Endothelial cell of umbilical vein (primary cell): ENCODE measurements around the gene KHDRBS1. TPM values are rescaled to one million over a fixed set of nuclear protein-coding genes. Genes with fewer than 3 reads are reported as not detected.

Experiments used
- BruUV-seq: library from RNA; stranded (reverse); fragments of 400-500 nt; replicated peaks from 2 replicates; lab custom pipeline; 2021; lab: Mats Ljungman, UMichigan
- CTCF ChIA-PET: fragments of 300-600, 350-600 bp; sonication (Branson Sonifier 250); formaldehyde crosslinking; loops from one replicate; lab custom pipeline; 2021; ENCODE audit warnings: antibody characterized with exemption, inconsistent platforms; lab: Charles Lee
- POLR2A ChIA-PET: fragments of 300-600, 350-600 bp; sonication (Branson Sonifier 250); formaldehyde crosslinking; loops from one replicate; lab custom pipeline; 2021; ENCODE audit warnings: antibody characterized with exemption, inconsistent platforms; lab: Charles Lee
- DNase-seq: peaks from one replicate; pipeline ENCODE4 v3.0.0-alpha.2; 2011; ENCODE audit warnings: low read depth, low spot score
- FAIRE-seq: peaks from 2 replicates; lab custom pipeline; 2011; peaks lifted over from hg19 to GRCh38; lab: Jason Lieb, UNC
- H2AFZ ChIP-seq: 2 replicates; pipeline ENCODE4 v1.6.0; 2012; ENCODE audit warnings: low read depth, low read length, control low read depth, inconsistent platforms
- H3K27ac ChIP-seq: 2 replicates; pipeline ENCODE4 v1.5.1; 2011; ENCODE audit warnings: low read depth, mild to moderate bottlenecking, control low read depth, low read length, moderate library complexity; ENCODE audit not compliant: insufficient read depth
- H3K27me3 ChIP-seq, 2 experiments: 2 replicates each; pipeline versions ENCODE4 v1.6.0 to v1.6.1; 2011; ENCODE audit warnings: low read length in 2 of 2, mixed read lengths in 1 of 2; ENCODE audit not compliant: control insufficient read depth in 2 of 2, insufficient read depth in 2 of 2
- H3K36me3 ChIP-seq, 2 experiments: 2 replicates in 1 of 2; 3 replicates in 1 of 2; pipeline ENCODE4 v1.5.1; 2011; ENCODE audit warnings: low read length in 2 of 2, mild to moderate bottlenecking in 1 of 2, moderate library complexity in 1 of 2; ENCODE audit not compliant: control insufficient read depth in 2 of 2, insufficient read depth in 2 of 2; ENCODE audit errors: extremely low read depth in 1 of 2
- H3K4me1 ChIP-seq: 3 replicates; pipeline ENCODE4 v1.5.1; 2011; ENCODE audit warnings: mild to moderate bottlenecking, low read length; ENCODE audit not compliant: control insufficient read depth, insufficient read depth; ENCODE audit errors: extremely low read depth
- H3K4me2 ChIP-seq: 2 replicates; pipeline ENCODE4 v1.6.1; 2011; ENCODE audit warnings: low read length, control low read depth, mixed read lengths; ENCODE audit not compliant: insufficient read depth
- H3K4me3 ChIP-seq, 3 experiments: fragments of 200-600 bp in 1 of 3; sonication (generic), shearing (Covaris generic) in 1 of 3; replicated peaks in 1 of 3; 2 replicates each; pipeline ENCODE4 v1.5.1; 2011 to 2016; ENCODE audit warnings: control low read depth in 3 of 3, low read length in 3 of 3, mild to moderate bottlenecking in 2 of 3, inconsistent platforms in 1 of 3, low read depth in 1 of 3, moderate library complexity in 1 of 3; ENCODE audit not compliant: insufficient read depth in 1 of 3
- H3K79me2 ChIP-seq: 2 replicates; pipeline ENCODE4 v1.6.0; 2012; ENCODE audit warnings: low read length, inconsistent platforms; ENCODE audit not compliant: control insufficient read depth, insufficient read depth
- H3K9ac ChIP-seq: replicated peaks from 2 replicates; pipeline ENCODE3; 2011; ENCODE audit warnings: low read length, control low read depth; ENCODE audit not compliant: insufficient read depth; ENCODE audit errors: extremely low read depth
- H3K9me1 ChIP-seq: replicated peaks from 3 replicates; pipeline ENCODE4 v1.6.0; 2011; ENCODE audit warnings: mild to moderate bottlenecking, low read length; ENCODE audit not compliant: control insufficient read depth, insufficient read depth; ENCODE audit errors: extremely low read depth
- H3K9me3 ChIP-seq: replicated peaks from 2 replicates; pipeline ENCODE4 v1.5.1; 2012; ENCODE audit warnings: low read length, inconsistent platforms; ENCODE audit not compliant: control insufficient read depth, insufficient read depth
- H4K20me1 ChIP-seq: replicated peaks from 2 replicates; pipeline ENCODE3; 2011; ENCODE audit warnings: mild to moderate bottlenecking, low read length; ENCODE audit not compliant: control insufficient read depth, insufficient read depth; ENCODE audit errors: extremely low read depth
- CTCF ChIP-seq, 2 donors: IDR thresholded peaks; 1 replicate in 1 of 2; 2 replicates in 1 of 2; pipeline ENCODE4 v1.5.1; 2011; ENCODE audit warnings: low read length in 2 of 2, mild to moderate bottlenecking in 2 of 2, moderate library complexity in 2 of 2, control low read depth in 1 of 2, inconsistent platforms in 1 of 2, low read depth in 1 of 2; ENCODE audit not compliant: insufficient read depth in 1 of 2; ENCODE audit errors: extremely low read depth in 1 of 2
- EZH2 ChIP-seq: IDR thresholded peaks from 2 replicates; pipeline ENCODE4 v1.6.1; 2012; ENCODE audit warnings: borderline replicate concordance, low read depth, mild to moderate bottlenecking, moderate library complexity, low read length, inconsistent platforms; ENCODE audit not compliant: severe bottlenecking
- FOS ChIP-seq: IDR thresholded peaks from 2 replicates; pipeline ENCODE4 v1.6.1; 2011; ENCODE audit warnings: mild to moderate bottlenecking, low read length, moderate library complexity, borderline replicate concordance; ENCODE audit not compliant: insufficient read depth
- GATA2 ChIP-seq: IDR thresholded peaks from 2 replicates; pipeline ENCODE4 v1.7.0; 2011; ENCODE audit warnings: low read depth, mild to moderate bottlenecking, moderate library complexity, mixed read lengths, low read length; ENCODE audit not compliant: insufficient read length, insufficient read depth
- JUN ChIP-seq: IDR thresholded peaks from 2 replicates; pipeline ENCODE4 v1.6.1; 2011; ENCODE audit warnings: borderline replicate concordance, low read depth; ENCODE audit not compliant: insufficient read length, insufficient read depth
- MAX ChIP-seq: IDR thresholded peaks from 2 replicates; pipeline ENCODE4 v1.6.1; 2011; ENCODE audit not compliant: insufficient read depth, insufficient read length
- MYC ChIP-seq: IDR thresholded peaks from one replicate; pipeline ENCODE4 v1.6.1; 2011; ENCODE audit warnings: mild to moderate bottlenecking, low read depth, low read length
- POLR2A ChIP-seq: IDR thresholded peaks from 2 replicates; pipeline ENCODE4 v1.6.1; 2012; ENCODE audit warnings: low read depth, mild to moderate bottlenecking, control low read depth, low read length
- POLR2AphosphoS5 ChIP-seq: IDR thresholded peaks from 2 replicates; pipeline ENCODE4 v1.6.1; 2012; ENCODE audit warnings: low read depth, mild to moderate bottlenecking, control low read depth, low read length, moderate library complexity; ENCODE audit not compliant: insufficient read depth
- dilution Hi-C: fragments of 300-500 bp; cut with MboI; formaldehyde crosslinking; loops from one replicate; pipeline ENCODE4 v1.15.0; 2019; ENCODE audit warnings: low sequenced_read_pairs; ENCODE audit not compliant: extremely low pct_ligation_motif_present
- intact Hi-C: fragments of 100-400 bp; cut with micrococcal nuclease; formaldehyde crosslinking; loops from one replicate; pipeline ENCODE4 v1.10.0; 2022
- polyA plus RNA-seq, 4 experiments: library from polyadenylated mRNA; depleted of rRNA in 3 of 4; stranded (reverse) in 3 of 4; unstranded in 1 of 4; fragments of >200 nt; gene quantifications; 2 replicates each; pipeline versions ENCODE4 v1.2.1 to v1.2.3, GENCODE V29; 2011 to 2012; ENCODE audit warnings: missing spikeins in 1 of 4
- total RNA-seq: library from RNA; stranded (reverse); gene quantifications from 2 replicates; pipeline ENCODE4 v1.2.3, GENCODE V29; 2021

KHDRBS1 gene
- total and polyA plus RNA-seq, 2 donors (not counting 3 experiments of a cell fraction or from before 2014, with no cell fraction given) = 43.4 to 194 TPM

- Histone ChIP-seq H3K9ac (no peak overlapping the region), H2AFZ (no peak overlapping the region), H3K27ac (no peak overlapping the region), H3K9me3 (no peaks in the 10 kb centered on the region), H3K4me1 (no peaks in the 10 kb centered on the region), H3K36me3 (no peaks in the 10 kb centered on the region), H3K79me2 (no peaks in the 10 kb centered on the region), H3K4me2 (no peak overlapping the region), H3K4me3 (no peak overlapping the region), H3K27me3 (no peaks in the 10 kb centered on the region), H3K9me1 (no peaks in the 10 kb centered on the region), H4K20me1 (no peaks in the 10 kb centered on the region)
- DNase-seq (no peak), FAIRE-seq (no peak)
- TF ChIP-seq GATA2 = no peak
- TF ChIP-seq MYC = no peak
- TF ChIP-seq POLR2A = no peak
- no peak for TF ChIP-seq EZH2
- TF ChIP-seq CTCF (IDR thresholded peaks at IDR 0.05; ENCODE audit: extremely low read depth in 1 of 2, insufficient read depth in 1 of 2, low read depth in 1 of 2, low read length in 2 of 2) = no peak
- TF ChIP-seq MAX = no peak
- TF ChIP-seq JUN = no peak
- no peak for TF ChIP-seq FOS
- no peak for TF ChIP-seq POLR2AphosphoS5
- dilution Hi-C loops = no loop called here
- CTCF ChIA-PET = interaction anchor here (2.1 kb wide), 1 partner anchor 12 kb away, joined by 12 read pairs; no protein-coding TSS in a partner anchor
- POLR2A ChIA-PET = interaction anchor here (0.6 kb wide), 1 partner anchor 39 kb away, joined by 3 read pairs; no protein-coding TSS in a partner anchor
- intact Hi-C loops = no loop called here
- BruUV-seq = no TSS peak
Observed at GRCh38 chr1:31991182-31991581, 22.5 kb upstream of the KHDRBS1 start.
